ENCODE results near the gene FAU.

DNA sequence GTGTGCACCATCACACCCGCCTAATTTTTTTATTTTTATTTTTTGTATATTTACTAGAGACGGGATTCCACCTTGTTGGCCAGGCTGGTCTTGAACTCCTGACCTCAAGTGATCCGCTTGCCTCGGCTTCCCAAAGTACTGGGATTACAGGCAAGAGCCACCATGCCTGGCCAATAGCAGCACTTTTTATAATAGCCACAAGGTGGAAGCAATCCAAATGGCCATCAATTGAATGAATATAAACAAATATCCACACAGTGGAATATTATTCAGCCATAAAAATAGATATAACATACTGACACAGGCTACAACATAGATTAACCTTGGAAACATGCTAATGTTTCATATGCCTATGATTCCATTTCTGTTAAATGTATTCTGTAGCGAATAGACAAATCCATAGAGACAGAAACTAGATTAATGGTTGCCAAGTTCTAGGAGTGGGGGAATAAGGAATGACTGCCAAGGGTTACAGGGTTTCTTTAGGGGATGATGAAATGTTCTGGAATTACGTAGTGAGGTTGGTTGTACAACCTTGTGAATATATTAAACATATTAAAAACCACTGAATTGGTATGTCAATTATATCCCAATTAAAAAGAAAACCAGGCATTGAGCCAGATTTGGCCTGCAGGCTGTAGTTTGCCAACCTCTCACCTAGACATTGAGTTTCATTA, 21.1 kb downstream of the FAU start:
- TF ChIP-seq, protein P1, sequence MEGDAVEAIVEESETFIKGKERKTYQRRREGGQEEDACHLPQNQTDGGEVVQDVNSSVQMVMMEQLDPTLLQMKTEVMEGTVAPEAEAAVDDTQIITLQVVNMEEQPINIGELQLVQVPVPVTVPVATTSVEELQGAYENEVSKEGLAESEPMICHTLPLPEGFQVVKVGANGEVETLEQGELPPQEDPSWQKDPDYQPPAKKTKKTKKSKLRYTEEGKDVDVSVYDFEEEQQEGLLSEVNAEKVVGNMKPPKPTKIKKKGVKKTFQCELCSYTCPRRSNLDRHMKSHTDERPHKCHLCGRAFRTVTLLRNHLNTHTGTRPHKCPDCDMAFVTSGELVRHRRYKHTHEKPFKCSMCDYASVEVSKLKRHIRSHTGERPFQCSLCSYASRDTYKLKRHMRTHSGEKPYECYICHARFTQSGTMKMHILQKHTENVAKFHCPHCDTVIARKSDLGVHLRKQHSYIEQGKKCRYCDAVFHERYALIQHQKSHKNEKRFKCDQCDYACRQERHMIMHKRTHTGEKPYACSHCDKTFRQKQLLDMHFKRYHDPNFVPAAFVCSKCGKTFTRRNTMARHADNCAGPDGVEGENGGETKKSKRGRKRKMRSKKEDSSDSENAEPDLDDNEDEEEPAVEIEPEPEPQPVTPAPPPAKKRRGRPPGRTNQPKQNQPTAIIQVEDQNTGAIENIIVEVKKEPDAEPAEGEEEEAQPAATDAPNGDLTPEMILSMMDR (IDR thresholded peaks at IDR 0.05): no peak
- TF ChIP-seq POLR2A (IDR thresholded peaks at IDR 0.05): no peak

Measured in thyroid gland (tissue), 4 donors.